Measurements from ENCODE around the gene SMIM35.

The SMIM35 gene

GRCh38 chr11:118007040-118007439, 79.7 kb downstream of the SMIM35 start:
- TF ChIP-seq ELF4 (IDR thresholded peaks at IDR 0.05) (no peak), L3MBTL2 (conservative IDR thresholded peaks at IDR 0.05) (no peak), HDGF (IDR thresholded peaks at IDR 0.05; ENCODE audit: borderline replicate concordance) (no peak)
- TF ChIP-seq, protein P1, sequence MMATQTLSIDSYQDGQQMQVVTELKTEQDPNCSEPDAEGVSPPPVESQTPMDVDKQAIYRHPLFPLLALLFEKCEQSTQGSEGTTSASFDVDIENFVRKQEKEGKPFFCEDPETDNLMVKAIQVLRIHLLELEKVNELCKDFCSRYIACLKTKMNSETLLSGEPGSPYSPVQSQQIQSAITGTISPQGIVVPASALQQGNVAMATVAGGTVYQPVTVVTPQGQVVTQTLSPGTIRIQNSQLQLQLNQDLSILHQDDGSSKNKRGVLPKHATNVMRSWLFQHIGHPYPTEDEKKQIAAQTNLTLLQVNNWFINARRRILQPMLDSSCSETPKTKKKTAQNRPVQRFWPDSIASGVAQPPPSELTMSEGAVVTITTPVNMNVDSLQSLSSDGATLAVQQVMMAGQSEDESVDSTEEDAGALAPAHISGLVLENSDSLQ (IDR thresholded peaks at IDR 0.05): no peak
- CTCF ChIA-PET: interaction anchor here (0.6 kb wide), 2 partner anchors 13 to 1070 kb away, joined by 3 read pairs; no protein-coding TSS in a partner anchor
- no peak for DNase-seq (ENCODE audit: extremely low spot score)
- POLR2A ChIA-PET: no interaction called here

- no peak for DNase-seq (ENCODE audit: extremely low spot score)
- POLR2A ChIA-PET: no interaction called here
- CTCF ChIA-PET: no interaction called here
- no peak for TF ChIP-seq TARDBP (IDR thresholded peaks at IDR 0.05)
- no peak for TF ChIP-seq FOXA1 (IDR thresholded peaks at IDR 0.05)
- no peak for TF ChIP-seq SUZ12 (IDR thresholded peaks at IDR 0.05)
These were observed 80.6 kb downstream of the SMIM35 start for GRCh38 chr11:118006153-118006534.

GRCh38 chr11:118005224-118006152, 81.3 kb downstream of the SMIM35 start:
- POLR2A ChIA-PET: no interaction called here
- CTCF ChIA-PET: interaction anchor here (0.7 kb wide), 1 partner anchor 188 kb away, joined by 3 read pairs; no protein-coding TSS in a partner anchor
- TF ChIP-seq FOXA1 (IDR thresholded peaks at IDR 0.05) (no peak), NFRKB (IDR thresholded peaks at IDR 0.05) (no peak), L3MBTL2 (conservative IDR thresholded peaks at IDR 0.05) (no peak), FOXK2 (IDR thresholded peaks at IDR 0.05) (no peak), SUZ12 (IDR thresholded peaks at IDR 0.05) (no peak), LEF1 (IDR thresholded peaks at IDR 0.05; ENCODE audit: borderline replicate concordance) (no peak), ZNF384 (IDR thresholded peaks at IDR 0.05) (no peak), ELF4 (IDR thresholded peaks at IDR 0.05) (no peak), TARDBP (IDR thresholded peaks at IDR 0.05) (no peak), ARNT (IDR thresholded peaks at IDR 0.05) (no peak), CTBP1 (IDR thresholded peaks at IDR 0.05; ENCODE audit: borderline replicate concordance) (no peak), FOXM1 (IDR thresholded peaks at IDR 0.05; ENCODE audit: borderline replicate concordance) (no peak)
- TF ChIP-seq, protein P1 (IDR thresholded peaks at IDR 0.05): no peak
- no peak for DNase-seq (ENCODE audit: extremely low spot score)

- CTCF ChIA-PET: no interaction called here
- DNase-seq (ENCODE audit: extremely low spot score): no peak
- TF ChIP-seq, protein P1 (IDR thresholded peaks at IDR 0.05): no peak
- no peak for TF ChIP-seq ELF4 (IDR thresholded peaks at IDR 0.05)
- TF ChIP-seq L3MBTL2 (conservative IDR thresholded peaks at IDR 0.05): no peak
- TF ChIP-seq TARDBP (IDR thresholded peaks at IDR 0.05): no peak
- no peak for TF ChIP-seq SP1 (IDR thresholded peaks at IDR 0.05)
- no peak for TF ChIP-seq FOXM1 (IDR thresholded peaks at IDR 0.05; ENCODE audit: borderline replicate concordance)
- TF ChIP-seq CTBP1 (IDR thresholded peaks at IDR 0.05; ENCODE audit: borderline replicate concordance): no peak
- no peak for TF ChIP-seq ARNT (IDR thresholded peaks at IDR 0.05)
- TF ChIP-seq LEF1 (IDR thresholded peaks at IDR 0.05; ENCODE audit: borderline replicate concordance): no peak
- no peak for TF ChIP-seq NFRKB (IDR thresholded peaks at IDR 0.05)
- no peak for TF ChIP-seq ZNF384 (IDR thresholded peaks at IDR 0.05)
- no peak for TF ChIP-seq BHLHE40 (IDR thresholded peaks at IDR 0.05; ENCODE audit: borderline replicate concordance)
- TF ChIP-seq FOXA1 (IDR thresholded peaks at IDR 0.05): no peak
- TF ChIP-seq FOXK2 (IDR thresholded peaks at IDR 0.05): no peak
- TF ChIP-seq SUZ12 (IDR thresholded peaks at IDR 0.05): no peak
- TF ChIP-seq HDGF (IDR thresholded peaks at IDR 0.05; ENCODE audit: borderline replicate concordance): no peak
- POLR2A ChIA-PET: no interaction called here
These were observed 82.1 kb downstream of the SMIM35 start for GRCh38 chr11:118004543-118005223.

DNA sequence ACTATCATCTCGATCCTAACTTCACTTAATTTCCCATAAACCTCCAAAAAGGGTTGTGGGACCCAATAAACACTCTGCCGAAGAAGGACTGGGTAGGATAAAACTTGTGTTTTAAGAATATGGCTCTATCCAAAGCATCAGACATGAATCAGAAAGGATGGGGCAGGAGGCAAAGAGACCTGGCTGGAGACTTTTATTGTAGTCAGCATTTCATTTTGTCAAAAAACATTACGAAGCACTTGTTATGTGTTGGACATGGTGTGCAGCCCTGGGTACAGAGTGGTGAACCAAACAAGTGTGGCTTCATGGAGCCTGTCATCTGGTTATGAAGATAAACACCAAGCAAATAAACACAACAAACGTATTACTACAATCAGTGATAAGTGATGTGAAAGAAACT, 83.3 kb downstream of the SMIM35 start:
- no peak for TF ChIP-seq CTBP1 (IDR thresholded peaks at IDR 0.05; ENCODE audit: borderline replicate concordance)
- TF ChIP-seq TARDBP (IDR thresholded peaks at IDR 0.05): no peak
- TF ChIP-seq FOXK2 (IDR thresholded peaks at IDR 0.05): no peak
- no peak for TF ChIP-seq ZNF384 (IDR thresholded peaks at IDR 0.05)
- no peak for TF ChIP-seq LEF1 (IDR thresholded peaks at IDR 0.05; ENCODE audit: borderline replicate concordance)
- TF ChIP-seq NFRKB (IDR thresholded peaks at IDR 0.05): no peak
- no peak for TF ChIP-seq FOXM1 (IDR thresholded peaks at IDR 0.05; ENCODE audit: borderline replicate concordance)
- TF ChIP-seq SP1 (IDR thresholded peaks at IDR 0.05): no peak
- TF ChIP-seq SUZ12 (IDR thresholded peaks at IDR 0.05): no peak
- CTCF ChIA-PET: no interaction called here

More for the DNA sequence above, 83.3 kb downstream of the SMIM35 start:
- DNase-seq (ENCODE audit: extremely low spot score): no peak
- POLR2A ChIA-PET: no interaction called here
